HEK293 (cell line): ENCODE data around the gene PGM2.
"Not testable (repeated sequence)": the region's sequence is repeated elsewhere in the genome, so short reads cannot be mapped to it uniquely, and the experiment has no call there.

ENCODE experiments used
- CTCF ChIP-seq: fragments of 450-650 bp; formaldehyde crosslinking; IDR thresholded peaks from 2 replicates; pipeline ENCODE4 v1.5.1; 2016; ENCODE audit warnings: missing biosample characterization, missing genetic modification characterization
- REST ChIP-seq: fragments of 450-650 bp; formaldehyde crosslinking; IDR thresholded peaks from 2 replicates; pipeline ENCODE4 v1.5.1; 2016; ENCODE audit warnings: missing biosample characterization, missing genetic modification characterization
- SP2 ChIP-seq: fragments of 450-650 bp; formaldehyde crosslinking; IDR thresholded peaks from 2 replicates; pipeline ENCODE4 v1.5.1; 2016; ENCODE audit warnings: missing biosample characterization, missing genetic modification characterization
- ZNF274 ChIP-seq, 2 experiments: fragments of 200-500 bp in 1 of 2; fragments of 450-650 bp in 1 of 2; sonication (Bioruptor generic) in 1 of 2; formaldehyde crosslinking in 1 of 2; IDR thresholded peaks; 2 replicates each; pipeline versions ENCODE4 v1.5.1 to v1.6.1; 2014 to 2016; ENCODE audit warnings: borderline replicate concordance in 1 of 2, inconsistent platforms in 1 of 2, low read length in 1 of 2, missing biosample characterization in 1 of 2, missing genetic modification characterization in 1 of 2
- ZNF48 ChIP-seq: fragments of 450-650 bp; formaldehyde crosslinking; IDR thresholded peaks from 2 replicates; pipeline ENCODE4 v1.5.1; 2016; ENCODE audit warnings: missing biosample characterization, missing genetic modification characterization
- ZNF560 ChIP-seq: fragments of 450-650 bp; formaldehyde crosslinking; IDR thresholded peaks from 2 replicates; pipeline ENCODE4 v1.5.1; 2017; ENCODE audit warnings: missing biosample characterization, missing genetic modification characterization, borderline replicate concordance
- ZNF701 ChIP-seq: fragments of 450-650 bp; formaldehyde crosslinking; IDR thresholded peaks from 2 replicates; pipeline ENCODE4 v1.5.1; 2016; ENCODE audit warnings: missing biosample characterization, missing genetic modification characterization
- ZSCAN18 ChIP-seq: fragments of 450-650 bp; formaldehyde crosslinking; IDR thresholded peaks from 2 replicates; pipeline ENCODE4 v1.5.1; 2016; ENCODE audit warnings: missing biosample characterization, missing genetic modification characterization

- not testable (repeated sequence) for TF ChIP-seq ZNF274 (IDR thresholded peaks at IDR 0.05; ENCODE audit: low read length); ZNF274 (tag by site-specific recombination; IDR thresholded peaks at IDR 0.05; ENCODE audit: borderline replicate concordance); REST (tag by site-specific recombination); CTCF; ZNF701; ZNF560; SP2 (tag by site-specific recombination); ZSCAN18 (tag by site-specific recombination); ZNF48
Observed at GRCh38 chr4:37825501-37825900, 985 bp upstream of the PGM2 start.
